Measurements from ENCODE around the gene CYLD.

The CYLD gene

DNA sequence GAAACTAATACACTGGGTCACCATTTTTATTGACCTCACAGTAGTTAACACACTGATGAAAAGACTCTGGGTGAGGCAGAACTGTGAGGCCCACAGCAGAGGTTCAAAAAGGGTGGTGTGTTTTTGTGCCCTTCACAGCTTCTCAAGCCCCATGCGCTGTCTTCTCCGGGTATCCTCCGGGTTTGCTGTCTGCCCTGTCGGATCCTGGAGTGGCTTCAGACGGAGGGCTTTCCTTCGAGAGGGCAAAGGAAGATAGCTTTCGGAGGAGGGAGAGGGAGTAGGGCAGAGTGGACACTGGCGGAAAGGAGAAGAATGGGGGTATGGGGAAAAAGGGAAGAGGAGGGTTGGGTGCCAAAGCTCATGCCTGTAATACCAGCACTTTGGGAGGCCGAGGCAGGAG lies 80.8 kb downstream of the CYLD start:
- DNase-seq, result no peak

- DNase-seq, result no peak
Measured at GRCh38 chr16:50826797-50827316, 85.0 kb downstream of the CYLD start.

- no peak for DNase-seq
Measured at GRCh38 chr16:50828164-50828702, 86.3 kb downstream of the CYLD start.

- no peak for DNase-seq
Measured at GRCh38 chr16:50830698-50831097, 88.8 kb downstream of the CYLD start.

- no peak for DNase-seq
Measured at GRCh38 chr16:50831751-50832150, 89.9 kb downstream of the CYLD start.

- no peak for DNase-seq
Measured at GRCh38 chr16:50833929-50834328, 92.0 kb downstream of the CYLD start.

DNA sequence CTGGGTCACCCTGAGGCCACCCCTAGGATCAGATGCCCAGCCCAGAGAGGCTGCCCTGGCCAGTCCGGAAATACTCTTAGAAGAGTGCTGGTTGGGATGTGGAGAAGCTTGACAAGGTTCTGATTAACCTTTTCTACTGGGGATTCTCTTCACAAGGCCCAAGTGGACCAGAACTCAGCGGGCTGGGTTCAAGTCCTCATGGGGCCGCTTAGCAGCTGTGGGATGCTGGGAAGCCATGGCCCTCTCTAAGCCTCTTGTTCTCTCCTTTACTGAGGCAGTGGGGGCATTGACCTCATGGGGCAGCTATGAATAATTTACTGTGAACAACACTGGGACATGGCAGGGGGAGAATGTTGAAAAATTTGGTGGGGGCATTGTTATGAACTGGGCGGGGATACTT lies 92.8 kb downstream of the CYLD start:
- DNase-seq, result no peak

GRCh38 chr16:50835358-50836060 lies 93.6 kb downstream of the CYLD start:
- no peak for DNase-seq

- DNase-seq, result no peak
Measured at GRCh38 chr16:50836121-50836621, 94.3 kb downstream of the CYLD start.

- no peak for DNase-seq
Measured at GRCh38 chr16:50837324-50837723, 95.4 kb downstream of the CYLD start.

DNA sequence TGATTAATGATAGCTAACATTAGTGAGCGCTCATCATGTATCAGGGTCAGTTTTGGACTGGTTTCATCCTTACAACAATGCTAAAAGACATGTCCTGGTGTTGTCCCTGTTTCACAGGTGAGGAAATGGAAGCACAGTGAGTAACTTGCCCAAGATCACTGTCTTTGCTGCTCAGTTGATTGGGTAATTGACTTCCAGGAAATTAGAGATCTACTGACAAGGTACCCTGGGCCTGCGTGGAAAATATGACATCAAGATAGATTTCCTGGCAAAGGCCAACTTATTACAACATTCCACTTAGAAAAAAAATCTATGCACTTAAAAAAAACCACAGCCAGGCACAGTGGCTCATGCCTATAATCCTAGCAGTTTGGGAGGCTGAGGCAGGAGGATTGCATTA lies 96.3 kb downstream of the CYLD start:
- DNase-seq, result no peak

DNA sequence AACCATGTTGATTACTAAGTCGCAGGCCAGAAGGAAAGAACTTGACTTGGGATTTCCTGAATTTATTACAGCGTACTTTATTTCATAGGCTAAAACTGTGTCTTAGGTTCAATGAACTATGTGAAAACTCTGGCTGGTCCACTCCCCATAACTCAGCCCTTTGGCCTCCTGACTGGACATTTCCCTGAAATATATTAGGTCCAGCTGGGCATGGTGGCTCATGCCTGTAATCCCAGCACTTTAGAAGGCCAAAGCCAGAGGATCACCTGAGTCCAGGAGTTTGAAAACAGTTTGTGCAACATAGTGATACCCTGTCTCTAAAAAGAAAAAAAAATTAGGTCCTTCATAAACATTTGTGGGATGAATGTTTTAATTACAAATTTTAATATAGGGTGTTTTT lies 97.0 kb downstream of the CYLD start:
- no peak for DNase-seq

GRCh38 chr16:50839356-50839755 lies 97.5 kb downstream of the CYLD start:
- no peak for DNase-seq

DNA sequence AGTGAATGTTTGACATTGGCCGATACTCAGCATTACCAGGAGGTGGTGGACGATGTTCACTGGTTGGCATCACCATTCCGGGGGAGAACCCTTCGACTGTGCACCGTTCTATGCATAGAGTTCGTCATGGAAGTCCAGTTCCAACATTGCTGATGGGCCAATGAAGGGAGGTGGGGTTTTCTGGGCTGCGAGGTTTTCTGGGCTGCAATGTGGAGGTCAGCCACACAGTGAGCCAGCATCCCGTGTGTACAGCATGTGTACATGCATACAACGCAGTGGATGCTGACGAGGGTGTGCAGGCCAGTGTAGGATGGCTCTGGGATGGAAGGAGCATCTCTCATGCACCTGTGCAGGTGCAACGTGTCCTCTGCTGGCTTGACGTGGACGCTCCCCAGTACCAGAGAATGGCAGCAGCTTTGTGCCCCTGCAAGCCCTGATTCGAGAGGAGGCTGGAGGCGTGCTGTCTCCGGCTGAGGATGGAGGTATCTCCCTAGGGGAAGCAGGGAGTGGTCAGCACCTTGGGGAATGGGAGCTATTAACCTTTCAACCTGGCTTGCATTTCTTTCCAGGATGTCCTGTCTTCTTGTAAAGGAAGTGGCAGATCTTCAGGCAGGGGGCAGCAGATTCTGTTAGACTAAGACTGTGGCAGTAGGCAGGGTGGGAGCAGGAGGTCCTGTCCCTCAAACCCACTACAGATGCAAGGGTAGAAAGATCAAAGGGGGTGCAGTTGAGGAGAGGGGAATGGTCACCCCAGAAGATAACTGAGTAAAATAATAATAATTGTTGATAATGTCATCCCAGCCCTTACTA lies 98.2 kb downstream of the CYLD start:
- no peak for DNase-seq

DNA sequence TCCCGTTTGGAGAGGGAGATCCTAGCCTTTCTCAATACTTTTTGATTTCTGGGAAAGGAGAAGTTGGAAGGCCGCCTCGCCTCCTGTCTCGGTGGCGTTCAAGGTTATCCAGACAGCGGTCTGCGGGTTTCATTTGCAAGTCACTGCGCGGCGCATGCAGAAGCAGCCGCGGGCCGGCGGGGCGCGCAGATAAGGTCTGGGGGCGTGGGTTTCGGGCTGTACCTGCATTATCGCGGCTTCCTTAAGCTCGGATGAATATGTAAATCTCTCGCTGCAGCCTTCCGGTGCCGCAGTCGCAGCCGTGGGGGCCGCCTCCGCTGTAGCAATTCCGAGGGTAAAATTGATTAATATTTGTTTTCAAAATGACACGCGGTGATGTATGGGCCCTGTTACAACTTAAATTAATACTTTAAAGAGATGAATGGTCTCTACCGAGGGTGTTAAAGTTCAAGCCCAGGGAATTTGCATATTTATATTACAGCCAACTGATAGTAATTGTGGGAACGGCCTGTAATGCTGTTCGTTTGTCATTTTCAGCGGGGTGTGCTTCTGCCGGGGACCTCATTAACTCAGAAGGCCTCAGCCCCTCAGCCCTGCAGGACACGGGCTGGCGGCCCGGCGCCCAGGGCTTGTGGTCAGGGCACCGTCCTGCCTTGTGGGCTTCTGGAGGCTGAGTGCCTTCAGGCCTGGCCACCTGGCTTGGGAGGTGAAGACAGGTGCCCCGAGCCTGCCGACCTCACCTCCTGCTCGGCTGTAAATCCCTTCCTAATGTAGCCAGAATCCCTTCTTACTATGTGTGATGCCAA lies 99.4 kb downstream of the CYLD start:
- DNase-seq, result no peak

- no peak for DNase-seq
Measured at GRCh38 chr16:50842013-50842505, 100.2 kb downstream of the CYLD start.

DNA sequence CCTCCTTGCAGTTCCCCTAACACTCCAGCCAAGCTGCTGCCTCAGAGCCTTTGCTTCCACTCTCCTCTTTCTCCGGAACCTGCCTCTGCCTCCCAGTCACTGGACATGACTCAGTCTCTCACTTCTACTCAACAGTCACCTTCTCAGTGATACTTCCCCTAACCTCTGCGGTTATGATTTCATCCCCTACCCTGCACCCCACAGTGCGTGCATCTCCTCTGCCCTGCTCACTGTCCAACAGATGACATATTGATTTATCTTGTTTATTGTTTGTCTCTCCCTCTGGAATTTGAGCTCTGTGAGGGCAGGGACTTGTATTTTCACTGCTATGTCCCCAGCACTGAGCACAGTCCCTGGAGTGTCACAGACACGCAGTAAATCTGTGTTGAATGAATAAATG lies 100.7 kb downstream of the CYLD start:
- DNase-seq, result no peak

GRCh38 chr16:50844840-50845239 lies 103.0 kb downstream of the CYLD start:
- no peak for DNase-seq

GRCh38 chr16:50845296-50845695 lies 103.4 kb downstream of the CYLD start:
- no peak for DNase-seq

- DNase-seq, result no peak
Measured at GRCh38 chr16:50846511-50846910, 104.6 kb downstream of the CYLD start.

GRCh38 chr16:50847166-50847565 lies 105.3 kb downstream of the CYLD start:
- DNase-seq, result no peak

DNA sequence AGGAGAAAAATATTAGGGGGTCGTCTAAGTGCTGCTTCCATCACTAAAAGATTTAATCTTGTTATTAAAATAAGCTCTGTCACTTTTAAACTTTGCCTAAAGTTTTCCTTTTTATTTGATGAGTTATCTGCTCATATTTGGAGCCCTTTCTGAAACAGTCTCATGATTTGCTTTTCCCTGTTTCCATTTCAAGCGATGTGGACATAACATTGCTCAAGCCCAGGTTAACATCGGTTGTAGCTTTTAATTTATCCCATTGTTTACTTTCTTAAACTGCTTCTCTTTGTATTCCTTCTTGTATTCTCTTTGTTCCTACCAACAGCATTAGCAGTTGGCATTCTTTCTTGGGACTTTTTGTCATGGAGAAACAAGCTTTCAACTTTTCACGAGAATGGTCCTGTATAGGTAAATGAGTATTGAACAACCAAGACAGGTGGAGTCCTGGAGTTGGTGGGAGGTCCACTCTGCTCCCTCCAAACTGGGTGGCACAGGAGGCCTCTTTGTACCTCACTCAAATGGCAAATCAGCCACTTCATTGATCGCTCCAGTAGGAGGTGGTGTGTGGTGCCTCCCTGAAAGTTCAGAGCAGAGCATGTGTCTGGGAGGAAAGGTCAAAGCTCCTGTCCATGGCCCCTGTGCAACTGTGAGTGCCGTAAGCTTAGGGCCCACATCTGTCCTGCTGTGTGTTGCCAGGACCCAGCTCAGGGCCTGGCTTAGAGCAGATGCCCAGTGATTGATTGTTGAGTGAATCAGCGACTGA lies 107.0 kb downstream of the CYLD start:
- no peak for DNase-seq
